Lung (tissue), 16 donors: ENCODE results near the gene TMEM131. TPM values are rescaled to one million over a fixed set of nuclear protein-coding genes. Genes with fewer than 3 reads are reported as not detected.
A peak's percentile ranks its signal among the peaks of the same experiment; 100 is the strongest.
"Not testable (repeated sequence)": the region's sequence is repeated elsewhere in the genome, so short reads cannot be mapped to it uniquely, and the experiment has no call there.

Source experiments
- ATAC-seq: fragments of 200-7000 bp; cut with Tn5 transposase; one replicate; pipeline ENCODE4 v1.9.1; 2020; ENCODE audit warnings: moderate number of reproducible peaks; ENCODE audit not compliant: insufficient read depth, low FRiP score
- DNase-seq, 3 donors: peaks; one replicate each; pipeline ENCODE4 v3.0.0-alpha.2; 2013 to 2017
- H3K27ac ChIP-seq, 2 donors: one replicate each; pipeline ENCODE4 v1.5.1; 2013; ENCODE audit warnings: mild to moderate bottlenecking in 2 of 2, moderate library complexity in 2 of 2, control low read depth in 1 of 2, inconsistent platforms in 1 of 2, low read depth in 1 of 2, low read length in 1 of 2
- H3K27me3 ChIP-seq, 3 donors: one replicate each; pipeline ENCODE4 v1.5.1; 2013; ENCODE audit warnings: low read length in 2 of 3; ENCODE audit not compliant: control insufficient read depth in 3 of 3, insufficient read depth in 3 of 3
- H3K36me3 ChIP-seq, 4 donors: one replicate each; pipeline ENCODE4 v1.5.1; 2013; ENCODE audit warnings: low read length in 4 of 4, mild to moderate bottlenecking in 1 of 4, moderate library complexity in 1 of 4; ENCODE audit not compliant: control insufficient read depth in 4 of 4, insufficient read depth in 4 of 4
- H3K4me1 ChIP-seq, 5 donors: one replicate each; pipeline ENCODE4 v1.5.1; 2013; ENCODE audit warnings: low read length in 5 of 5, mild to moderate bottlenecking in 2 of 5, moderate library complexity in 1 of 5; ENCODE audit not compliant: control insufficient read depth in 5 of 5, insufficient read depth in 5 of 5
- H3K4me3 ChIP-seq: one replicate; pipeline ENCODE4 v1.5.1; 2013; ENCODE audit warnings: mild to moderate bottlenecking, control low read depth, moderate library complexity
- H3K9ac ChIP-seq, 2 donors: one replicate each; pipeline ENCODE4 v1.5.1; 2013; ENCODE audit warnings: low read length in 2 of 2, control low read depth in 1 of 2; ENCODE audit not compliant: insufficient read depth in 1 of 2
- H3K9me3 ChIP-seq, 4 donors: one replicate each; pipeline ENCODE4 v1.5.1; 2013; ENCODE audit warnings: low read length in 3 of 4, mild to moderate bottlenecking in 1 of 4, moderate library complexity in 1 of 4; ENCODE audit not compliant: control insufficient read depth in 4 of 4, insufficient read depth in 3 of 4
- CTCF ChIP-seq: IDR thresholded peaks from 2 replicates; pipeline ENCODE4 v1.5.1; 2012; ENCODE audit warnings: mild to moderate bottlenecking; ENCODE audit errors: control extremely low read depth, extremely low read depth
- WGBS, 2 donors: extraction: QIAGEN DNeasy Blood & Tissue Kit; methylation state at CpG; one replicate each; pipeline ENCODE4 v1.1.7; 2013; 5-methylcytosine and 5-hydroxymethylcytosine counted together
- long read RNA-seq, 5 donors: transcript quantifications; one replicate each; lab custom pipeline, GENCODE V29; 2026
- polyA plus RNA-seq, 2 donors: library from polyadenylated mRNA; stranded (reverse); fragments of 200-250 nt; gene quantifications; one replicate each; pipeline ENCODE4 v1.2.1, GENCODE V29; 2013
- total RNA-seq, 2 donors: library from RNA; depleted of rRNA in 1 of 2; stranded (reverse); fragments of >200 nt in 1 of 2; gene quantifications; one replicate each; pipeline ENCODE4 v1.2.1, GENCODE V29; 2014 to 2021
- donor health status: control.
- donor health status: control.
- donor health status: Bipolar disorder and iron deficiency.
- donor health status: healthy.
- donor health status: DM: yes; HTN: yes; CAD: no.

TMEM131 gene, protein sequence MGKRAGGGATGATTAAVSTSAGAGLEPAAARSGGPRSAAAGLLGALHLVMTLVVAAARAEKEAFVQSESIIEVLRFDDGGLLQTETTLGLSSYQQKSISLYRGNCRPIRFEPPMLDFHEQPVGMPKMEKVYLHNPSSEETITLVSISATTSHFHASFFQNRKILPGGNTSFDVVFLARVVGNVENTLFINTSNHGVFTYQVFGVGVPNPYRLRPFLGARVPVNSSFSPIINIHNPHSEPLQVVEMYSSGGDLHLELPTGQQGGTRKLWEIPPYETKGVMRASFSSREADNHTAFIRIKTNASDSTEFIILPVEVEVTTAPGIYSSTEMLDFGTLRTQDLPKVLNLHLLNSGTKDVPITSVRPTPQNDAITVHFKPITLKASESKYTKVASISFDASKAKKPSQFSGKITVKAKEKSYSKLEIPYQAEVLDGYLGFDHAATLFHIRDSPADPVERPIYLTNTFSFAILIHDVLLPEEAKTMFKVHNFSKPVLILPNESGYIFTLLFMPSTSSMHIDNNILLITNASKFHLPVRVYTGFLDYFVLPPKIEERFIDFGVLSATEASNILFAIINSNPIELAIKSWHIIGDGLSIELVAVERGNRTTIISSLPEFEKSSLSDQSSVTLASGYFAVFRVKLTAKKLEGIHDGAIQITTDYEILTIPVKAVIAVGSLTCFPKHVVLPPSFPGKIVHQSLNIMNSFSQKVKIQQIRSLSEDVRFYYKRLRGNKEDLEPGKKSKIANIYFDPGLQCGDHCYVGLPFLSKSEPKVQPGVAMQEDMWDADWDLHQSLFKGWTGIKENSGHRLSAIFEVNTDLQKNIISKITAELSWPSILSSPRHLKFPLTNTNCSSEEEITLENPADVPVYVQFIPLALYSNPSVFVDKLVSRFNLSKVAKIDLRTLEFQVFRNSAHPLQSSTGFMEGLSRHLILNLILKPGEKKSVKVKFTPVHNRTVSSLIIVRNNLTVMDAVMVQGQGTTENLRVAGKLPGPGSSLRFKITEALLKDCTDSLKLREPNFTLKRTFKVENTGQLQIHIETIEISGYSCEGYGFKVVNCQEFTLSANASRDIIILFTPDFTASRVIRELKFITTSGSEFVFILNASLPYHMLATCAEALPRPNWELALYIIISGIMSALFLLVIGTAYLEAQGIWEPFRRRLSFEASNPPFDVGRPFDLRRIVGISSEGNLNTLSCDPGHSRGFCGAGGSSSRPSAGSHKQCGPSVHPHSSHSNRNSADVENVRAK (N-terminal part only)
- total RNA-seq (10 to 100 TPM; 32.7 to 54.0 TPM), polyA plus RNA-seq (10 to 100 TPM in 1 of 2 donors, 1 to 10 TPM in 1; 9.3 to 14.7 TPM)
- long read RNA-seq, donor 1, full-length matches to known transcripts = 4 of 4 reads
- long read RNA-seq, donor 1, partial matches to known transcripts = 0 of 4 reads
- long read RNA-seq, donor 1, other reads (novel, unspliced or antisense) = 0 of 4 reads
- long read RNA-seq, donor 2, full-length matches to known transcripts = 1 of 1 reads
- long read RNA-seq, donor 2, partial matches to known transcripts = 0 of 1 reads
- long read RNA-seq, donor 2, other reads (novel, unspliced or antisense) = 0 of 1 reads
- long read RNA-seq, donor 3, full-length matches to known transcripts = 1 of 1 reads
- long read RNA-seq, donor 3, partial matches to known transcripts = 0 of 1 reads
- long read RNA-seq, donor 3, other reads (novel, unspliced or antisense) = 0 of 1 reads
- long read RNA-seq, donor 4, full-length matches to known transcripts = 2 of 2 reads
- long read RNA-seq, donor 4, partial matches to known transcripts = 0 of 2 reads
- long read RNA-seq, donor 4, other reads (novel, unspliced or antisense) = 0 of 2 reads
- long read RNA-seq, donor 5, full-length matches to known transcripts = 3 of 3 reads
- long read RNA-seq, donor 5, partial matches to known transcripts = 0 of 3 reads
- long read RNA-seq, donor 5, other reads (novel, unspliced or antisense) = 0 of 3 reads

DNA sequence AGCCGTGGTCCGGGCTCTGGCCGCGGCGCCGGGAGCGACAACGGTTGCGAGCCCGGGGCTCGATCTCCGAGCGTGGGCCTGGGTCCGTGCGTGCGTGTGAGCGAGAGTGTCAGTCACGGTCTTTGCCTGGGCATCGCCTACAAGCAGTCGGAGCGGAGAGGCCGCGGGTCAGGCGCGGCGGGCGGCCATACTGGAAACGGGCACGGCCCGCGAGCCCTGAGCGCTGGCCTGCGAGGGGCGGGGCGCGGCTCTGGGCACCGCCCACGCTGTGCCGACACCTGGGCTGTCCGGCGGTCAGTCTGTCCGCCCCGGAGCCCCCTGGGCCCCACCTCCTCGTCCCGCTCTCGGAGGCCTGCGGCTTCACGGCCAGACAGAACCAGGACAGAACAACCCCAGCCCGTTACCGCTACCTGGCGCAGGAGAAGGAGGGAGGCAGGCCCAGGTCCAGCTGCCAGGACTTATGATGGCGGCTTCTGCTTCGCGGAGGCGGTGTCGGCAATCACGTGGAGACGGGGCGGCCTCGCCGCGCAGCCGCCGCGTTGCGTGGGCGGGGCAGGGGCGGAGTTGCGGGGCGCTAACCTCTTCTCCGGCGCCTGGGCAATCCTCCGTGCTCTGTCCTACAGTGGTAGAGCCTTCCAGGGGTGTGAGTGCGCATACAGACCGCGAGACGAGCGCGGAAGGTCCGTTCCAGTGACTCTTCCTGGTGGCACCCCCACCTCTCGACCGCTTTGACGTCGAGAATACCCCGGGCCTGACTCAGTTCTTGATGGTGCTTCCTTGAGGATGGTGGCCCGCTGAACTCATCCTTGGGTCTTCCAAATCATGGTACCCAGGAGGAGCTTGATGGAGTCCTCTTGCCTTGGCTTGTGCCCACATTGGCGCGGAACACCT, at the start of gene TMEM131:
Gene TMEM131 (minus strand): TSS at position 215 of the 891 bp plus-strand sequence. CDS start 286 bp downstream, outside the sequence.
- H3K4me3 ChIP-seq = peak within 1 kb of the TSS; percentile 80
- peak within 1 kb of the TSS; percentile 89 to 93 for H3K27ac ChIP-seq
- ATAC-seq = peak; percentile 94
- 1% methylated on average over 80 to 88 of the region's 88 CpGs for WGBS, 2 donors
- DNase-seq = peak; percentile 94 to 98 (median 95)
- no peaks in the 10 kb centered on the region for H3K36me3 ChIP-seq
- no peaks in the 10 kb centered on the region for H3K27me3 ChIP-seq
- peak within 1 kb of the TSS; percentile 29 to 87 for H3K9ac ChIP-seq
- TF ChIP-seq CTCF = no peak
- H3K9me3 ChIP-seq = no peaks in the 10 kb centered on the region
- peaks cover 0 to 22% (median 9%) of the 10 kb centered on the region in 5 donors for H3K4me1 ChIP-seq

DNA sequence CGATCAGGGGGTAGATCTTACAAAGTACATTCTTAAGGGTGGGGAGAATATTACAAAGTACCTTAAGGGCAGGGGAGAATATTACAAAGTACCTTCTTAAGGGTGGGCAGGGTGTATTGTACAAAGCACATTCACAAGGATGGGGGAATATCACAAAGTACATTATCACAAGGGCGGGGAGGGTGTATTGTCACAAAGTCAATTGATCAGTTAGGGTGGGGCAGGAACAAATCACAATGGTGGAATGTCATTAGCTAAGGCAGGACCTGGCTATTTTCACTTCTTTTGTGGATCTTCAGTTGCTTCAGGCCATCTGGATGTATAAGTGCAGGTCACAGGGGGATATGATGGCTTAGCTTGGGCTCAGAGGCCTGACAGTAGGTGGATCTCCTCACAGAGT, 49.0 kb upstream of the TMEM131 start:
- DNase-seq, H3K36me3 ChIP-seq, H3K4me3 ChIP-seq, ATAC-seq, H3K9me3 ChIP-seq, H3K4me1 ChIP-seq, H3K27me3 ChIP-seq, H3K9ac ChIP-seq, H3K27ac ChIP-seq: not testable (repeated sequence)
- WGBS, 2 donors = 96 to 98% methylated on average over 2 of the region's 2 CpGs

DNA sequence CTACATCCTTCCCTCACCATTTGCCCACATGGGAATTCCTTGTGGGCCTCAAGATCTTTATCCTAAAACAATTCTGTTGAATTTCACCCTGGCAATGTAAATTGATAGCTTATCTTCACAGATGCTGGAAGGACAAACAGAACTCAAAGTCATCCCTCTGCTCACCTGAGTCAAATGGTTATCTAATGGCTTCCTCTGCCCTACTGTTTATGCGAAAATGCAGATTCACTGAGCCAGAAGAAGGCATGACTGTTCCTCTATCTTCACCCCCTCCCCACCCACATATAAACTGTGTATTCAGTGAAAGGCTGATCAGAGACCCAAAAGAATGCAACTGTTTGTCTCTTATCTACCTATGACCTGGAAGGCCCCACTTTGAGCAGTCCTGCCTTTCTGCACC, 47.4 kb upstream of the TMEM131 start:
- ATAC-seq = no peak
- no peak for TF ChIP-seq CTCF

More for the DNA sequence above, 47.4 kb upstream of the TMEM131 start:
- peaks cover 0 to under 1% (median 0%) of the 10 kb centered on the region in 5 donors for H3K4me1 ChIP-seq
- no peaks in the 10 kb centered on the region for H3K36me3 ChIP-seq
- DNase-seq = no peak
- H3K9me3 ChIP-seq = peaks cover 0 to 5% (median 1%) of the 10 kb centered on the region in 4 donors
- H3K9ac ChIP-seq = no peak overlapping the region
- no peak overlapping the region for H3K27ac ChIP-seq
- peaks cover 0 to 2% (median 0%) of the 10 kb centered on the region in 3 donors for H3K27me3 ChIP-seq
- WGBS, 2 donors = 85 to 90% methylated on average over 1 of the region's 1 CpG
- no peak overlapping the region for H3K4me3 ChIP-seq
